ENCODE results near the gene SRP68.

SRP68 gene

GRCh38 chr17:76072148-76072858 lies at the start of gene SRP68:
TSS of gene SRP68 (minus strand) at chr17:76072517. CDS start at chr17:76072491, 26 bp downstream.
- DNase-seq = peak; percentile 85 to 87

GRCh38 chr17:76121932-76122430 lies 49.7 kb upstream of the SRP68 start:
- peak in 1 of 2 donors; percentile 46 for DNase-seq

- DNase-seq = no peak
These were observed 48.3 kb upstream of the SRP68 start for GRCh38 chr17:76120658-76121008.

- no peak for DNase-seq
These were observed 47.4 kb upstream of the SRP68 start for GRCh38 chr17:76119409-76120371.

- no peak for DNase-seq
These were observed 42.9 kb upstream of the SRP68 start for GRCh38 chr17:76115138-76115754.

GRCh38 chr17:76111956-76112355 lies 39.6 kb upstream of the SRP68 start:
- DNase-seq = no peak

- no peak for DNase-seq
These were observed 35.2 kb upstream of the SRP68 start for GRCh38 chr17:76107509-76107908.

- DNase-seq = no peak
These were observed 34.4 kb upstream of the SRP68 start for GRCh38 chr17:76106703-76107102.

GRCh38 chr17:76104896-76105231 lies 32.5 kb upstream of the SRP68 start:
- no peak for DNase-seq

- no peak for DNase-seq
These were observed 32.0 kb upstream of the SRP68 start for GRCh38 chr17:76104140-76104895.

GRCh38 chr17:76103274-76104139 lies 31.2 kb upstream of the SRP68 start, which contains the start of gene EXOC7:
TSS of gene EXOC7 (minus strand) at chr17:76103787. CDS start at chr17:76103692, 95 bp downstream.
- peak; percentile 94 to 96 for DNase-seq

GRCh38 chr17:76102944-76103273 lies 30.6 kb upstream of the SRP68 start:
- DNase-seq = no peak

- no peak for DNase-seq
These were observed 25.5 kb upstream of the SRP68 start for GRCh38 chr17:76097716-76098295.

- DNase-seq = no peak
These were observed 23.6 kb upstream of the SRP68 start for GRCh38 chr17:76095943-76096342.

GRCh38 chr17:76094046-76094445 lies 21.7 kb upstream of the SRP68 start:
- no peak for DNase-seq

- DNase-seq = no peak
These were observed 20.5 kb upstream of the SRP68 start for GRCh38 chr17:76092526-76093413.

- DNase-seq = no peak
These were observed 19.4 kb upstream of the SRP68 start for GRCh38 chr17:76091526-76092286.

GRCh38 chr17:76090517-76091129 lies 18.3 kb upstream of the SRP68 start:
- no peak for DNase-seq

All from stimulated activated CD4-positive, alpha-beta T cell treated with anti-CD3 and anti-CD28 coated beads, Interleukin-2, amount 100 ng/mL, for 24 hours (primary cell).